DOHH2 (cell line): Measurements from ENCODE around the gene RNLS.

Experiments used
- H3F3A ChIP-seq: fragments of 200-600 bp; sonication (generic), shearing (Covaris generic); 2 replicates; pipeline ENCODE4 v1.6.0; 2016; ENCODE audit warnings: antibody characterized with exemption, mild to moderate bottlenecking; ENCODE audit not compliant: control insufficient read depth, insufficient read depth
- H3K27ac ChIP-seq: fragments of 200-600 bp; sonication (generic); 2 replicates; pipeline ENCODE4 v1.5.1; 2014; ENCODE audit warnings: low read depth, mild to moderate bottlenecking, low read length, moderate library complexity
- H3K27me3 ChIP-seq: fragments of 200-600 bp; sonication (generic); 2 replicates; pipeline ENCODE4 v1.6.1; 2014; ENCODE audit warnings: mild to moderate bottlenecking, low read length, mixed read lengths; ENCODE audit not compliant: control insufficient read depth
- H3K36me3 ChIP-seq: fragments of 200-600 bp; sonication (generic); 2 replicates; pipeline ENCODE4 v1.6.1; 2014; ENCODE audit warnings: mild to moderate bottlenecking, low read length, moderate library complexity, mixed read lengths; ENCODE audit not compliant: control insufficient read depth
- H3K4me1 ChIP-seq: fragments of 200-600 bp; sonication (generic); 2 replicates; pipeline ENCODE4 v1.6.1; 2014; ENCODE audit warnings: mild to moderate bottlenecking, low read length, mixed read lengths; ENCODE audit not compliant: control insufficient read depth
- H3K4me2 ChIP-seq: fragments of 200-600 bp; sonication (generic); 2 replicates; pipeline ENCODE4 v1.6.0; 2014; ENCODE audit warnings: mild to moderate bottlenecking, low read length, moderate library complexity
- H3K4me3 ChIP-seq: fragments of 200-600 bp; sonication (generic); 2 replicates; pipeline ENCODE4 v1.5.1; 2014; ENCODE audit warnings: mild to moderate bottlenecking, low read length, mixed read lengths
- H3K79me2 ChIP-seq: fragments of 200-600 bp; sonication (generic); 2 replicates; pipeline ENCODE4 v1.6.1; 2014; ENCODE audit warnings: mild to moderate bottlenecking, low read length, mixed read lengths; ENCODE audit not compliant: control insufficient read depth
- H3K9me2 ChIP-seq: fragments of 200-600 bp; sonication (generic); replicated peaks from 2 replicates; pipeline ENCODE4 v1.6.1; 2014; ENCODE audit warnings: mild to moderate bottlenecking, low read length, mixed read lengths; ENCODE audit not compliant: control insufficient read depth
- H3K9me3 ChIP-seq: fragments of 200-600 bp; sonication (generic); 2 replicates; pipeline ENCODE4 v1.6.1; 2014; ENCODE audit warnings: antibody characterized with exemption, low read length, mixed read lengths; ENCODE audit not compliant: control insufficient read depth, insufficient read depth
- H4K20me1 ChIP-seq: fragments of 200-600 bp; sonication (generic); 2 replicates; pipeline ENCODE4 v1.6.0; 2014; ENCODE audit warnings: low read depth, mild to moderate bottlenecking, antibody characterized with exemption, low read length, moderate library complexity; ENCODE audit not compliant: control insufficient read depth, insufficient read depth
- CTCF ChIP-seq: fragments of 200-600 bp; sonication (generic); IDR thresholded peaks from one replicate; pipeline ENCODE4 v1.5.1; 2014; ENCODE audit warnings: antibody characterized with exemption, mild to moderate bottlenecking, low read depth, low read length; ENCODE audit not compliant: poor library complexity, severe bottlenecking
- EZH2phosphoT487 ChIP-seq: fragments of 200-600 bp; sonication (generic); IDR thresholded peaks from 2 replicates; pipeline ENCODE4 v1.6.1; 2017; ENCODE audit warnings: borderline replicate concordance, mild to moderate bottlenecking, antibody characterized with exemption, low read length, moderate library complexity, mixed read lengths

RNLS gene

GRCh38 chr10:88582806-88583583 lies at the start of gene RNLS:
TSS of gene RNLS (minus strand) at chr10:88583318.
- no peaks in the 10 kb centered on the region for H3K36me3 ChIP-seq
- H3K4me1 ChIP-seq: peaks cover 8% of the 10 kb centered on the region
- no peak within 1 kb of the TSS for H3K27ac ChIP-seq

GRCh38 chr10:88624840-88625239 lies 41.7 kb upstream of the RNLS start:
- Histone ChIP-seq H3F3A (no peaks in the 10 kb centered on the region), H3K27me3 (no peaks in the 10 kb centered on the region)
- TF ChIP-seq CTCF: no peak
- no peak for TF ChIP-seq EZH2phosphoT487

More at GRCh38 chr10:88582806-88583583, at the start of gene RNLS:
- Histone ChIP-seq H3K79me2 (no peaks in the 10 kb centered on the region), H4K20me1 (no peaks in the 10 kb centered on the region), H3K27me3 (no peaks in the 10 kb centered on the region), H3K4me2 (peak within 1 kb of the TSS; percentile 73), H3K9me3 (no peaks in the 10 kb centered on the region), H3K9me2 (no peaks in the 10 kb centered on the region), H3K4me3 (peak within 1 kb of the TSS; percentile 66), H3F3A (0 out of 2 replicates have a peak, but pooled peaks cover 3% of the 10 kb centered on the region)
- TF ChIP-seq CTCF: peak; percentile 82
- no peak for TF ChIP-seq EZH2phosphoT487

GRCh38 chr10:88623835-88624234 lies 40.7 kb upstream of the RNLS start:
- TF ChIP-seq CTCF: no peak
- TF ChIP-seq EZH2phosphoT487: no peak

More at GRCh38 chr10:88624840-88625239, 41.7 kb upstream of the RNLS start:
- H3K79me2 ChIP-seq: no peaks in the 10 kb centered on the region
- no peaks in the 10 kb centered on the region for H3K9me3 ChIP-seq
- H3K9me2 ChIP-seq: no peaks in the 10 kb centered on the region
- no peak overlapping the region for H3K4me2 ChIP-seq
- H3K4me3 ChIP-seq: no peak overlapping the region
- no peak overlapping the region for H3K27ac ChIP-seq
- H4K20me1 ChIP-seq: no peaks in the 10 kb centered on the region
- H3K4me1 ChIP-seq: no peaks in the 10 kb centered on the region
- no peaks in the 10 kb centered on the region for H3K36me3 ChIP-seq

More at GRCh38 chr10:88623835-88624234, 40.7 kb upstream of the RNLS start:
- no peak overlapping the region for H3K4me3 ChIP-seq
- H3K36me3 ChIP-seq: no peaks in the 10 kb centered on the region
- H3K27me3 ChIP-seq: no peaks in the 10 kb centered on the region
- H3K4me2 ChIP-seq: no peak overlapping the region
- no peaks in the 10 kb centered on the region for H3K79me2 ChIP-seq
- no peaks in the 10 kb centered on the region for H4K20me1 ChIP-seq
- H3F3A ChIP-seq: no peaks in the 10 kb centered on the region
- H3K27ac ChIP-seq: no peak overlapping the region
- no peaks in the 10 kb centered on the region for H3K4me1 ChIP-seq
- no peaks in the 10 kb centered on the region for H3K9me2 ChIP-seq
- no peaks in the 10 kb centered on the region for H3K9me3 ChIP-seq
